Measurements from ENCODE around the gene TMEM203. TPM values are rescaled to one million over a fixed set of nuclear protein-coding genes. Genes with fewer than 3 reads are reported as not detected.

TMEM203 gene
- total RNA-seq, 1 donor from 2014 or later = 33.0 TPM

- H3K4me3 Mint-ChIP-seq = no peak overlapping the region
- H3K36me3 Mint-ChIP-seq = peaks cover 5% of the 10 kb centered on the region
- TF ChIP-seq CTCF (IDR thresholded peaks at IDR 0.05; ENCODE audit: unreplicated experiment) = no peak
- H3K4me1 Mint-ChIP-seq = peaks cover 1% of the 10 kb centered on the region
- H3K9me3 Mint-ChIP-seq = no peaks in the 10 kb centered on the region
- no peak for DNase-seq (ENCODE audit: low spot score in 2 of 2, unreplicated experiment in 2 of 2)
- H3K27me3 Mint-ChIP-seq (ENCODE audit: low read depth) = peaks cover 74% of the 10 kb centered on the region
- no peak overlapping the region for H3K27ac Mint-ChIP-seq
Observed at GRCh38 chr9:137172901-137173795, 32.3 kb downstream of the TMEM203 start.

GRCh38 chr9:137171149-137171900 lies 34.1 kb downstream of the TMEM203 start:
- H3K9me3 Mint-ChIP-seq = no peaks in the 10 kb centered on the region
- no peaks in the 10 kb centered on the region for H3K36me3 Mint-ChIP-seq
- DNase-seq (ENCODE audit: low spot score in 2 of 2, unreplicated experiment in 2 of 2) = no peak
- H3K4me3 Mint-ChIP-seq = no peak overlapping the region
- H3K27me3 Mint-ChIP-seq (ENCODE audit: low read depth) = peaks cover 86% of the 10 kb centered on the region
- no peak overlapping the region for H3K27ac Mint-ChIP-seq
- TF ChIP-seq CTCF (IDR thresholded peaks at IDR 0.05; ENCODE audit: unreplicated experiment) = no peak
- peaks cover 1% of the 10 kb centered on the region for H3K4me1 Mint-ChIP-seq

GRCh38 chr9:137170486-137171148 lies 34.8 kb downstream of the TMEM203 start:
- H3K4me1 Mint-ChIP-seq = peaks cover 1% of the 10 kb centered on the region
- no peaks in the 10 kb centered on the region for H3K9me3 Mint-ChIP-seq
- H3K36me3 Mint-ChIP-seq = no peaks in the 10 kb centered on the region
- no peak overlapping the region for H3K4me3 Mint-ChIP-seq
- DNase-seq (ENCODE audit: low spot score in 2 of 2, unreplicated experiment in 2 of 2) = no peak
- H3K27me3 Mint-ChIP-seq (ENCODE audit: low read depth) = peaks cover 86% of the 10 kb centered on the region
- H3K27ac Mint-ChIP-seq = no peak overlapping the region
- no peak for TF ChIP-seq CTCF (IDR thresholded peaks at IDR 0.05; ENCODE audit: unreplicated experiment)

GRCh38 chr9:137169896-137170358 lies 35.5 kb downstream of the TMEM203 start, which contains the start of gene LRRC26:
Gene LRRC26 (minus strand): TSS chr9:137170051. CDS start chr9:137169943, 108 bp downstream.
- TF ChIP-seq CTCF (IDR thresholded peaks at IDR 0.05; ENCODE audit: unreplicated experiment) = no peak
- Mint-ChIP-seq H3K27ac (no peak within 1 kb of the TSS), H3K4me3 (peak within 1 kb of the TSS; percentile 57), H3K4me1 (peaks cover 1% of the 10 kb centered on the region), H3K9me3 (no peaks in the 10 kb centered on the region), H3K36me3 (no peaks in the 10 kb centered on the region), H3K27me3 (ENCODE audit: low read depth) (peaks cover 86% of the 10 kb centered on the region)
- DNase-seq (ENCODE audit: low spot score in 2 of 2, unreplicated experiment in 2 of 2) = no peak
